ENCODE measurements around the gene PHEX. TPM values are rescaled to one million over a fixed set of nuclear protein-coding genes. Genes with fewer than 3 reads are reported as not detected.

Gene PHEX
- total and polyA plus RNA-seq, 4 donors: 0.55 to 1.2 (median 0.77) TPM

- Histone ChIP-seq H3K36me3 (ENCODE audit: control insufficient read depth, insufficient read depth, low read length) (no peaks in the 10 kb centered on the region), H3K27ac (ENCODE audit: low read depth, low read length) (no peak overlapping the region), H3K9me3 (ENCODE audit: control insufficient read depth, insufficient read depth, low read length) (no peaks in the 10 kb centered on the region), H3K4me1 (ENCODE audit: control insufficient read depth, insufficient read depth, low read length) (no peaks in the 10 kb centered on the region), H3K27me3 (ENCODE audit: control insufficient read depth, insufficient read depth, low read length) (no peaks in the 10 kb centered on the region), H3K4me3 (ENCODE audit: low read depth, low read length) (no peak overlapping the region)
- no peak for DNase-seq (ENCODE audit: low read depth in 4 of 6, low spot score in 6 of 6)
- WGBS (ENCODE audit: insufficient coverage): 100% methylated on average over 1 of the region's 2 CpGs
These were observed 5.1 kb downstream of the PHEX start for GRCh38 chrX:22037225-22037624.

GRCh38 chrX:22037911-22038537, 5.9 kb downstream of the PHEX start:
- 87% methylated on average over 13 of the region's 13 CpGs for WGBS (ENCODE audit: insufficient coverage)
- no peaks in the 10 kb centered on the region for H3K36me3 ChIP-seq (ENCODE audit: control insufficient read depth, insufficient read depth, low read length)
- DNase-seq (ENCODE audit: low read depth in 4 of 6, low spot score in 6 of 6): no peak
- H3K4me3 ChIP-seq (ENCODE audit: low read depth, low read length): no peak overlapping the region
- H3K9me3 ChIP-seq (ENCODE audit: control insufficient read depth, insufficient read depth, low read length): no peaks in the 10 kb centered on the region
- H3K27ac ChIP-seq (ENCODE audit: low read depth, low read length): no peak overlapping the region
- no peaks in the 10 kb centered on the region for H3K4me1 ChIP-seq (ENCODE audit: control insufficient read depth, insufficient read depth, low read length)
- H3K27me3 ChIP-seq (ENCODE audit: control insufficient read depth, insufficient read depth, low read length): no peaks in the 10 kb centered on the region

GRCh38 chrX:22039541-22039940, 7.4 kb downstream of the PHEX start:
- Histone ChIP-seq H3K36me3 (ENCODE audit: control insufficient read depth, insufficient read depth, low read length) (no peaks in the 10 kb centered on the region), H3K9me3 (ENCODE audit: control insufficient read depth, insufficient read depth, low read length) (no peaks in the 10 kb centered on the region), H3K27ac (ENCODE audit: low read depth, low read length) (no peak overlapping the region), H3K4me3 (ENCODE audit: low read depth, low read length) (no peak overlapping the region), H3K27me3 (ENCODE audit: control insufficient read depth, insufficient read depth, low read length) (no peaks in the 10 kb centered on the region), H3K4me1 (ENCODE audit: control insufficient read depth, insufficient read depth, low read length) (no peaks in the 10 kb centered on the region)
- WGBS (ENCODE audit: insufficient coverage): 86% methylated on average over 5 of the region's 6 CpGs
- no peak for DNase-seq (ENCODE audit: low read depth in 4 of 6, low spot score in 6 of 6)

- Histone ChIP-seq H3K9me3 (ENCODE audit: control insufficient read depth, insufficient read depth, low read length) (no peaks in the 10 kb centered on the region), H3K27ac (ENCODE audit: low read depth, low read length) (no peak overlapping the region), H3K4me1 (ENCODE audit: control insufficient read depth, insufficient read depth, low read length) (no peaks in the 10 kb centered on the region), H3K36me3 (ENCODE audit: control insufficient read depth, insufficient read depth, low read length) (no peaks in the 10 kb centered on the region), H3K27me3 (ENCODE audit: control insufficient read depth, insufficient read depth, low read length) (no peaks in the 10 kb centered on the region), H3K4me3 (ENCODE audit: low read depth, low read length) (no peak overlapping the region)
- DNase-seq (ENCODE audit: low read depth in 4 of 6, low spot score in 6 of 6): no peak
- 87% methylated on average over 2 of the region's 2 CpGs for WGBS (ENCODE audit: insufficient coverage)
These were observed 8.1 kb downstream of the PHEX start for GRCh38 chrX:22040184-22040583.

GRCh38 chrX:22041907-22042530, 9.9 kb downstream of the PHEX start:
- Histone ChIP-seq H3K4me3 (ENCODE audit: low read depth, low read length) (no peak overlapping the region), H3K4me1 (ENCODE audit: control insufficient read depth, insufficient read depth, low read length) (no peaks in the 10 kb centered on the region), H3K27ac (ENCODE audit: low read depth, low read length) (no peak overlapping the region), H3K27me3 (ENCODE audit: control insufficient read depth, insufficient read depth, low read length) (no peaks in the 10 kb centered on the region), H3K9me3 (ENCODE audit: control insufficient read depth, insufficient read depth, low read length) (no peaks in the 10 kb centered on the region), H3K36me3 (ENCODE audit: control insufficient read depth, insufficient read depth, low read length) (no peaks in the 10 kb centered on the region)
- DNase-seq (ENCODE audit: low read depth in 4 of 6, low spot score in 6 of 6): peak in 2 of 6 donors; percentile 8 to 26
- WGBS (ENCODE audit: insufficient coverage): 63% methylated on average over 7 of the region's 11 CpGs

- DNase-seq (ENCODE audit: low read depth in 4 of 6, low spot score in 6 of 6): peak in 1 of 6 donors; percentile 2
- H3K27me3 ChIP-seq (ENCODE audit: control insufficient read depth, insufficient read depth, low read length): no peaks in the 10 kb centered on the region
These were observed 11.7 kb downstream of the PHEX start for GRCh38 chrX:22043872-22044271.

GRCh38 chrX:22047468-22047867, 15.3 kb downstream of the PHEX start:
- Histone ChIP-seq H3K9me3 (ENCODE audit: control insufficient read depth, insufficient read depth, low read length) (no peaks in the 10 kb centered on the region), H3K36me3 (ENCODE audit: control insufficient read depth, insufficient read depth, low read length) (no peaks in the 10 kb centered on the region), H3K27me3 (ENCODE audit: control insufficient read depth, insufficient read depth, low read length) (peaks cover 2% of the 10 kb centered on the region), H3K27ac (ENCODE audit: low read depth, low read length) (no peak overlapping the region), H3K4me1 (ENCODE audit: control insufficient read depth, insufficient read depth, low read length) (no peaks in the 10 kb centered on the region), H3K4me3 (ENCODE audit: low read depth, low read length) (no peak overlapping the region)
- no peak for DNase-seq (ENCODE audit: low read depth in 4 of 6, low spot score in 6 of 6)
- WGBS (ENCODE audit: insufficient coverage): no CpG with 5 or more reads among the region's 2 CpGs

More at GRCh38 chrX:22043872-22044271, 11.7 kb downstream of the PHEX start:
- WGBS (ENCODE audit: insufficient coverage): 43% methylated on average over 1 of the region's 4 CpGs
- H3K4me3 ChIP-seq (ENCODE audit: low read depth, low read length): no peak overlapping the region
- H3K4me1 ChIP-seq (ENCODE audit: control insufficient read depth, insufficient read depth, low read length): no peaks in the 10 kb centered on the region
- H3K27ac ChIP-seq (ENCODE audit: low read depth, low read length): no peak overlapping the region
- no peaks in the 10 kb centered on the region for H3K36me3 ChIP-seq (ENCODE audit: control insufficient read depth, insufficient read depth, low read length)
- H3K9me3 ChIP-seq (ENCODE audit: control insufficient read depth, insufficient read depth, low read length): no peaks in the 10 kb centered on the region

GRCh38 chrX:22053481-22053880, 21.4 kb downstream of the PHEX start:
- peaks cover 5% of the 10 kb centered on the region for H3K27me3 ChIP-seq (ENCODE audit: control insufficient read depth, insufficient read depth, low read length)
- no CpG with 5 or more reads among the region's 3 CpGs for WGBS (ENCODE audit: insufficient coverage)

GRCh38 chrX:22056235-22056634, 24.1 kb downstream of the PHEX start:
- H3K4me1 ChIP-seq (ENCODE audit: control insufficient read depth, insufficient read depth, low read length): no peaks in the 10 kb centered on the region
- no peaks in the 10 kb centered on the region for H3K9me3 ChIP-seq (ENCODE audit: control insufficient read depth, insufficient read depth, low read length)
- H3K27ac ChIP-seq (ENCODE audit: low read depth, low read length): no peak overlapping the region
- no peaks in the 10 kb centered on the region for H3K36me3 ChIP-seq (ENCODE audit: control insufficient read depth, insufficient read depth, low read length)
- peaks cover 5% of the 10 kb centered on the region for H3K27me3 ChIP-seq (ENCODE audit: control insufficient read depth, insufficient read depth, low read length)
- no peak overlapping the region for H3K4me3 ChIP-seq (ENCODE audit: low read depth, low read length)
- DNase-seq (ENCODE audit: low read depth in 4 of 6, low spot score in 6 of 6): no peak
- WGBS (ENCODE audit: insufficient coverage): 71% methylated on average over 1 of the region's 2 CpGs

More at GRCh38 chrX:22053481-22053880, 21.4 kb downstream of the PHEX start:
- H3K4me3 ChIP-seq (ENCODE audit: low read depth, low read length): no peak overlapping the region
- no peaks in the 10 kb centered on the region for H3K9me3 ChIP-seq (ENCODE audit: control insufficient read depth, insufficient read depth, low read length)
- H3K36me3 ChIP-seq (ENCODE audit: control insufficient read depth, insufficient read depth, low read length): no peaks in the 10 kb centered on the region
- peak in 2 of 6 donors; percentile 11 to 25 for DNase-seq (ENCODE audit: low read depth in 4 of 6, low spot score in 6 of 6)
- H3K27ac ChIP-seq (ENCODE audit: low read depth, low read length): no peak overlapping the region
- H3K4me1 ChIP-seq (ENCODE audit: control insufficient read depth, insufficient read depth, low read length): no peaks in the 10 kb centered on the region

- peaks cover 3% of the 10 kb centered on the region for H3K27me3 ChIP-seq (ENCODE audit: control insufficient read depth, insufficient read depth, low read length)
These were observed 25.5 kb downstream of the PHEX start for GRCh38 chrX:22057667-22058066.

More at GRCh38 chrX:22057667-22058066, 25.5 kb downstream of the PHEX start:
- Histone ChIP-seq H3K9me3 (ENCODE audit: control insufficient read depth, insufficient read depth, low read length) (no peaks in the 10 kb centered on the region), H3K4me1 (ENCODE audit: control insufficient read depth, insufficient read depth, low read length) (no peaks in the 10 kb centered on the region), H3K27ac (ENCODE audit: low read depth, low read length) (no peak overlapping the region), H3K36me3 (ENCODE audit: control insufficient read depth, insufficient read depth, low read length) (no peaks in the 10 kb centered on the region), H3K4me3 (ENCODE audit: low read depth, low read length) (no peak overlapping the region)
- no peak for DNase-seq (ENCODE audit: low read depth in 4 of 6, low spot score in 6 of 6)
- WGBS (ENCODE audit: insufficient coverage): no CpG with 5 or more reads among the region's 3 CpGs

Measured in spinal cord (tissue), 10 donors.